Upper lobe of left lung (tissue), 6 donors: ENCODE measurements around the gene UNC13D. TPM values are rescaled to one million over a fixed set of nuclear protein-coding genes. Genes with fewer than 3 reads are reported as not detected.

Experiments used
- ATAC-seq, 2 donors: fragments of 200-7000 bp; cut with Tn5 transposase; one replicate each; pipeline ENCODE4 v1.9.1; 2022; ENCODE audit warnings: mild to moderate bottlenecking in 2 of 2, moderate library complexity in 2 of 2; ENCODE audit not compliant: low FRiP score in 2 of 2
- DNase-seq, 2 donors: peaks; one replicate each; pipeline ENCODE4 v3.0.0-alpha.2; 2019 to 2020
- H3K27ac ChIP-seq, 4 donors: fragments of 200-600 bp; sonication (generic); one replicate each; pipeline ENCODE4 v1.5.1; 2016 to 2019
- H3K27me3 ChIP-seq, 4 donors: fragments of 200-600 bp; sonication (generic); one replicate each; pipeline ENCODE4 v1.5.1; 2017 to 2019
- H3K36me3 ChIP-seq, 4 donors: fragments of 200-600 bp; sonication (generic); one replicate each; pipeline ENCODE4 v1.5.1; 2016 to 2019
- H3K4me1 ChIP-seq, 4 donors: fragments of 200-600 bp; sonication (generic); one replicate each; pipeline ENCODE4 v1.5.1; 2018 to 2019
- H3K4me3 ChIP-seq, 4 donors: fragments of 200-600 bp; sonication (generic); one replicate each; pipeline ENCODE4 v1.5.1; 2017 to 2019; ENCODE audit warnings: mild to moderate bottlenecking in 2 of 4, moderate library complexity in 1 of 4
- H3K9me3 ChIP-seq, 4 donors: fragments of 200-600 bp; sonication (generic); one replicate each; pipeline ENCODE4 v1.5.1; 2018 to 2019
- EP300 ChIP-seq, 4 donors: sonication (generic); formaldehyde crosslinking; IDR thresholded peaks; one replicate each; pipeline ENCODE4 v1.5.1; 2017; ENCODE audit warnings: antibody characterized with exemption in 4 of 4, control low read depth in 2 of 4
- POLR2A ChIP-seq, 4 donors: fragments of 450-650 bp; IDR thresholded peaks; one replicate each; pipeline ENCODE4 v1.5.1; 2016 to 2017; ENCODE audit warnings: antibody characterized with exemption in 4 of 4, mild to moderate bottlenecking in 2 of 4
- POLR2AphosphoS5 ChIP-seq, 2 donors: sonication (generic); formaldehyde crosslinking; IDR thresholded peaks; one replicate each; pipeline ENCODE4 v1.5.1; 2017; ENCODE audit warnings: antibody characterized with exemption in 2 of 2
- WGBS, 2 donors: methylation state at CpG; one replicate each; pipeline ENCODE4 v1.1.5; 2017 to 2018; 5-methylcytosine and 5-hydroxymethylcytosine counted together
- total RNA-seq, 6 donors: library from RNA; depleted of rRNA in 4 of 6; stranded (reverse); fragments of >200 nt in 4 of 6; gene quantifications; one replicate each; pipeline versions ENCODE4 v1.1.0 to v1.2.1, GENCODE V29; 2016 to 2021
- TF ChIP-seq, protein P1 (sequence below), 6 experiments: fragments of 450-650 bp in 4 of 6; fragments of 200-600 bp in 2 of 6; sonication (generic) in 2 of 6; IDR thresholded peaks; one replicate each; pipeline ENCODE4 v1.5.1; 2016 to 2019; ENCODE audit warnings: antibody characterized with exemption in 6 of 6
- donor health status: DM: no; HTN: no; CAD: no; lungs with moderate emphysema.
- donor health status: DM: no; HTN: yes; CAD: no; lungs with severe emphysema.

UNC13D gene
- 100 to 1,000 TPM in 4 of 6 donors, 10 to 100 TPM in 2; 38.0 to 243 (median 123) TPM for total RNA-seq

DNA sequence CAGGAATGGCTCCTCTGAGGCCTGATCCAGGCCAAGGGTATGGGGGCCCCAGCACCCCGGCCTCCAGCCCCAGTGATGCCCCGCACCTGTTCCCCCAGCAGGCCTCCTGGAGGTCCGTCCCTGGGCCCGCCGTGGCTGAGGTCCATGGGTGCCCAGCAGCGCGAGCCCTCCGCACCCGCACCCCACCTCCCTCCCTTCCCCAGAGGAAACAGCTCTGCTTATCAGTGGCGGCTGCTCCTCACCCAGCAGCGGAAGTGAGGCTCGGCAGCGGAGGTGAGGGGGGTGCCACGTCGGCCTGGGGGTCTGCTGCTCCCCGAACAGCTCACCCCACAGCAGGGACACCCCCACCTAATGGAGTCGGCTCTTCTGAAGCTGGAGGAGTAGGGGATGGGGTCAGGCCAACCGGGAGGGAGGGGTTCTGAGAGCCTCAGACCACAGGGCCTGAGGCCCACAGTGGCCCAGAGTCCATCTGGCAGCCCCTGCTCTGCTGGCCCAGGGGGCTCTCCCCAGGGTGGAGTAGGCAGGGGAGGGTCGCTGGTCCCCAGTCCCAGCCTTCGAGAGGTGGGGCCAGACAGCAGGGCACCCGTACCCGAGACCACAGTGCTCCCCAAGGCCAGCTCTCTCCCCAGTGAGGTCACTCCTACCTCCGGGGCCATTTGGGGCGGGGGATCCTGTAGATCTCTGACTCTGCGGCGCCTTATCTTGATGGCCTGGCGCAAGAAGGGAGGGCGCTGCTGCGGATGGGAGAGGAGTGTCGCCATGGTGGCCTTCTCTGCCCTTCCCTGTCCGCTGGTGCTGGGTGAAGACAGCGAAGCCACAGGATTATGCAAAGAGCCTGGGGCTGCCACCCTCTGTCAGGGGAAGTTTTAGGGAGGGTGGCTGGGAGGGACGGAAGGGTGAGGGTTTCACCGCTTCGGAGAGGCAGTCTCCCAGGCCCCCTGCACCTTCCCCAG is at the start of gene UNC13D:
UNC13D (minus strand) TSS at position 828 of the 953 bp plus-strand sequence; CDS start at position 761, 67 bp downstream.
- 15 to 28% methylated on average over 10 to 13 of the region's 35 CpGs for WGBS, 2 donors

DNA sequence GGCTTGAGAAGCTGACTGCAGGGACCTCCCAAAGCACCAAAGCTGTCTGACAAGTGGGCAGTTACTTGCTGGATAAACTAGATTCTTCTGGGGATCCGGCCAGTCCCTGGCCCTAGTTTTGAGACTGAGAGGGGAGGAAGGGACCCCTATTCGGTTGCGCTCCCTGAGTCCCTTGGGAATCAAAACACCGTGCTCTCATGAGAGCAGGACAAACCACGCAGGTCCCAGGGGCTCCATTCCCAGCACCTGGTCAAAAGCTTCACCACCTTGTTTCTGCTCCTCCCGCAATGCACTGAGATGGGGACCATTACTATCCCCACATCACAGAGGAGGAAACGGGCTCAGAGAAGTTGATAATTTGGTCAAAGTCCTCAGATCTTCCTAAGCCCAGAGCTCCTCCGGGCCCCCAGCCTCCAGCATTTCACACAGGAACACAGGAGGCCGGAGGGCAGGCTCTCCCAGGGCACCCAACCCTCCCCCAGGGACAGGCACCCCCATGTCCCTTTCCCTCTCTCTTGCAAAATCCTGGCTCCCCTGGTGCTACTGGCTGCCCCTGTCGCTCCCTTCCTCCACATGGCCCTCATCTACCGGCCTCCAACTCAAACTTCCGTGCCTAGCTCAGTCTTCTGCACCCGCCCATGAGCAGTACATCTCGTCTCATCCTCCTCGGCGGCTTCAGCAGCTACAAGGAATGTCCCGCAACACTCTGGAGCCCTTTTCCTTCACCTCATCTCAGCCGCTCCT is 49.3 kb upstream of the UNC13D start:
- DNase-seq (no peak), ATAC-seq (no peak)
- H3K36me3 ChIP-seq, result peaks cover 5 to 45% (median 33%) of the 10 kb centered on the region in 4 donors
- TF ChIP-seq POLR2A (IDR thresholded peaks at IDR 0.05), result no peak
- no peak for TF ChIP-seq POLR2AphosphoS5 (IDR thresholded peaks at IDR 0.05)
- TF ChIP-seq, protein P1, sequence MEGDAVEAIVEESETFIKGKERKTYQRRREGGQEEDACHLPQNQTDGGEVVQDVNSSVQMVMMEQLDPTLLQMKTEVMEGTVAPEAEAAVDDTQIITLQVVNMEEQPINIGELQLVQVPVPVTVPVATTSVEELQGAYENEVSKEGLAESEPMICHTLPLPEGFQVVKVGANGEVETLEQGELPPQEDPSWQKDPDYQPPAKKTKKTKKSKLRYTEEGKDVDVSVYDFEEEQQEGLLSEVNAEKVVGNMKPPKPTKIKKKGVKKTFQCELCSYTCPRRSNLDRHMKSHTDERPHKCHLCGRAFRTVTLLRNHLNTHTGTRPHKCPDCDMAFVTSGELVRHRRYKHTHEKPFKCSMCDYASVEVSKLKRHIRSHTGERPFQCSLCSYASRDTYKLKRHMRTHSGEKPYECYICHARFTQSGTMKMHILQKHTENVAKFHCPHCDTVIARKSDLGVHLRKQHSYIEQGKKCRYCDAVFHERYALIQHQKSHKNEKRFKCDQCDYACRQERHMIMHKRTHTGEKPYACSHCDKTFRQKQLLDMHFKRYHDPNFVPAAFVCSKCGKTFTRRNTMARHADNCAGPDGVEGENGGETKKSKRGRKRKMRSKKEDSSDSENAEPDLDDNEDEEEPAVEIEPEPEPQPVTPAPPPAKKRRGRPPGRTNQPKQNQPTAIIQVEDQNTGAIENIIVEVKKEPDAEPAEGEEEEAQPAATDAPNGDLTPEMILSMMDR (IDR thresholded peaks at IDR 0.05), result no peak
- no peak for TF ChIP-seq EP300 (IDR thresholded peaks at IDR 0.05)
- 91 to 96% methylated on average over 12 to 18 of the region's 18 CpGs for WGBS, 2 donors
- no peaks in the 10 kb centered on the region for H3K27me3 ChIP-seq
- no peak overlapping the region for H3K27ac ChIP-seq
- peaks cover 21 to 34% (median 24%) of the 10 kb centered on the region in 4 donors for H3K4me1 ChIP-seq
- no peaks in the 10 kb centered on the region for H3K9me3 ChIP-seq
- H3K4me3 ChIP-seq, result no peak overlapping the region

More for the DNA sequence above, at the start of gene UNC13D:
- Histone ChIP-seq H3K27me3 (no peaks in the 10 kb centered on the region), H3K27ac (peak within 1 kb of the TSS; percentile 88 to 96 (median 94)), H3K9me3 (no peaks in the 10 kb centered on the region), H3K4me3 (peak within 1 kb of the TSS; percentile 39 to 50 (median 45)), H3K36me3 (peaks cover 18 to 53% (median 37%) of the 10 kb centered on the region in 4 donors), H3K4me1 (peaks cover 56 to 61% (median 59%) of the 10 kb centered on the region in 4 donors)
- ATAC-seq, result peak; percentile 64 to 66
- DNase-seq, result peak; percentile 67 to 88
- TF ChIP-seq EP300 (IDR thresholded peaks at IDR 0.05) (no peak), POLR2A (IDR thresholded peaks at IDR 0.05) (peak in 1 of 4 donors; percentile 50), POLR2AphosphoS5 (IDR thresholded peaks at IDR 0.05) (peak in 1 of 2 donors; percentile 59)
- TF ChIP-seq, protein P1 (IDR thresholded peaks at IDR 0.05), result no peak

DNA sequence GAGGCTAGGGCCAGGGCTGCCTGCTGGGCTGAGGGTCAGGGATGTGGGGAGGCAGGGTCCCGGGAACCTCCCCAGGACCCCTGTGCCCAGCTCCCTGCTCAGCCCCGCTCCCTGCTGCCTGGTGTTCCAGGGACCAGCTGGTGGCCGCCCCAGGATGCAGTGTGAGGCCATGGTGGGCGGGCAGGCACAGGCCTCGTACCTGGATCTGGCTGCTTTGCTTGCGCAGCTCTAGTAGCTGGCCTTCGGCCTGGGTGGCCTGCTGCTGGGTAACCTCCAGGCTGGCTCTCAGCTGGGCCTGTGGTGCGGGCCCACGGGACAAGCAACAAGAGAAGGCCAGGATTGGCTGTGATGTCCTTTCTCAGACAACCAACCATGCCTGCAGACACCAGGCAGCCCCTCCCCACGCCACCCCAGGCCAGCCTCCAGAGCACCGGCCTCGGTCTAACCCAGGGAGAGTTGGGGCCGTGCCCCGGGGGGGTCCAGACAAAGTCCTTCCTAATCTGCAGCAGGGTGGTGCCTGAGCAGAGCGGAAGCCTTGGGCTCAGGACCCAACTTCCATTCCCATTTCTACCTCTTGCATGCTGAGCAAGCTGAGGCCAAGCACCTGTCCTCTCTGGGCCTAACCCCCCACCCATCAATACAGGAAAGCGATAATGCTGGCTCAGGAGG is 48.5 kb upstream of the UNC13D start:
- 98 to 100% methylated on average over 3 to 12 of the region's 16 CpGs for WGBS, 2 donors
- Histone ChIP-seq H3K27ac (no peak overlapping the region), H3K4me1 (peaks cover 21 to 34% (median 24%) of the 10 kb centered on the region in 4 donors), H3K9me3 (no peaks in the 10 kb centered on the region), H3K4me3 (no peak overlapping the region), H3K36me3 (peaks cover 5 to 40% (median 26%) of the 10 kb centered on the region in 4 donors), H3K27me3 (no peaks in the 10 kb centered on the region)
- ATAC-seq, result no peak
- peak in 1 of 2 donors; percentile 75 for DNase-seq
- no peak for TF ChIP-seq POLR2A (IDR thresholded peaks at IDR 0.05)
- TF ChIP-seq, protein P1 (IDR thresholded peaks at IDR 0.05), result no peak
- TF ChIP-seq EP300 (IDR thresholded peaks at IDR 0.05), result no peak
- TF ChIP-seq POLR2AphosphoS5 (IDR thresholded peaks at IDR 0.05), result no peak
